Measurements from ENCODE around the gene DNAJC21.

GRCh38 chr5:34930462-34930844 lies 1.1 kb downstream of the DNAJC21 start:
- no peak for TF ChIP-seq EP300 (IDR thresholded peaks at IDR 0.05; ENCODE audit: low read depth)
- TF ChIP-seq CTCF (IDR thresholded peaks at IDR 0.05): no peak
- TF ChIP-seq POLR2A (IDR thresholded peaks at IDR 0.05): no peak
- no peak for TF ChIP-seq POLR2AphosphoS5 (IDR thresholded peaks at IDR 0.05)

Data from transverse colon (tissue), 4 donors.